OCI-LY3 (cell line): Measurements from ENCODE around the gene RHOBTB3.

Experiments used
- EZH2phosphoT487 ChIP-seq: fragments of 200-600 bp; shearing (Covaris generic); IDR thresholded peaks from 2 replicates; pipeline ENCODE4 v1.6.1; 2018; ENCODE audit warnings: antibody characterized with exemption, mixed run types, low read depth
- TF ChIP-seq, protein P1 (sequence below): fragments of 200-600, 300-600 bp; sonication (generic); IDR thresholded peaks from 2 replicates; pipeline ENCODE4 v1.5.1; 2014; ENCODE audit warnings: antibody characterized with exemption, low read length, low read depth

DNA sequence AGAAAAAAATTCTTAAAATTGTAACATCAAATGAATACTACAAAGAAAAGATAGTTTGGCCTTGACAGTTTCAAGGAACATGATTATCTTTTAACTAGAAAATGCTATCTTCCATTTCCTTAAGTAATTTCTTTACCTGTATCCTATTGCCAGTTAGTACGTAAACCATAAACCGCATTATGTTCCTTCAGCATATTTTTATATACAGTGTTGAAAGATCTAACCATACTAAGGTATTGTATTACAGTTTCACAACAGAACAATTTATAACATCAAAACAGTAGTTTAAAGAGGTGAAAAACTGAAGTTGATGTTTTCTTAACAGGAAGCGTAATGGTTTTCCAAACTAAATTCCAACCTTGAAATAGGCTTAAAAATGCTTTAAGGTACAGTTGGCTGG, 46.3 kb downstream of the RHOBTB3 start:
- TF ChIP-seq, protein P1, sequence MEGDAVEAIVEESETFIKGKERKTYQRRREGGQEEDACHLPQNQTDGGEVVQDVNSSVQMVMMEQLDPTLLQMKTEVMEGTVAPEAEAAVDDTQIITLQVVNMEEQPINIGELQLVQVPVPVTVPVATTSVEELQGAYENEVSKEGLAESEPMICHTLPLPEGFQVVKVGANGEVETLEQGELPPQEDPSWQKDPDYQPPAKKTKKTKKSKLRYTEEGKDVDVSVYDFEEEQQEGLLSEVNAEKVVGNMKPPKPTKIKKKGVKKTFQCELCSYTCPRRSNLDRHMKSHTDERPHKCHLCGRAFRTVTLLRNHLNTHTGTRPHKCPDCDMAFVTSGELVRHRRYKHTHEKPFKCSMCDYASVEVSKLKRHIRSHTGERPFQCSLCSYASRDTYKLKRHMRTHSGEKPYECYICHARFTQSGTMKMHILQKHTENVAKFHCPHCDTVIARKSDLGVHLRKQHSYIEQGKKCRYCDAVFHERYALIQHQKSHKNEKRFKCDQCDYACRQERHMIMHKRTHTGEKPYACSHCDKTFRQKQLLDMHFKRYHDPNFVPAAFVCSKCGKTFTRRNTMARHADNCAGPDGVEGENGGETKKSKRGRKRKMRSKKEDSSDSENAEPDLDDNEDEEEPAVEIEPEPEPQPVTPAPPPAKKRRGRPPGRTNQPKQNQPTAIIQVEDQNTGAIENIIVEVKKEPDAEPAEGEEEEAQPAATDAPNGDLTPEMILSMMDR, result no peak
- TF ChIP-seq EZH2phosphoT487, result no peak
